Heart right ventricle (tissue), 16 donors: Measurements from ENCODE around the gene TNNT3. TPM values are rescaled to one million over a fixed set of nuclear protein-coding genes. Genes with fewer than 3 reads are reported as not detected.

Source experiments
- ATAC-seq, 8 donors: fragments of 200-7000 bp; cut with Tn5 transposase; one replicate each; pipeline ENCODE4 v1.9.1; 2020; ENCODE audit warnings: mild to moderate bottlenecking in 8 of 8, moderate library complexity in 8 of 8, moderate number of reproducible peaks in 1 of 8
- DNase-seq, 2 donors: peaks; one replicate each; pipeline ENCODE4 v3.0.0-alpha.2; 2020
- H3K27ac ChIP-seq, 10 donors: fragments of 200-600 bp; sonication (generic) in 2 of 10; one replicate each; pipeline versions ENCODE4 v1.5.0 to v1.8.0; 2020 to 2022; ENCODE audit warnings: mild to moderate bottlenecking in 3 of 10
- H3K27me3 ChIP-seq, 7 donors: fragments of 200-600 bp; one replicate each; pipeline ENCODE4 v1.8.0; 2021 to 2022; ENCODE audit warnings: mild to moderate bottlenecking in 2 of 7
- H3K36me3 ChIP-seq, 9 donors: fragments of 200-600 bp; sonication (generic) in 1 of 9; one replicate each; pipeline versions ENCODE4 v1.5.0 to v1.8.0; 2020 to 2022; ENCODE audit warnings: mild to moderate bottlenecking in 2 of 9
- H3K4me1 ChIP-seq, 9 donors: fragments of 200-600 bp; sonication (generic) in 1 of 9; one replicate each; pipeline versions ENCODE4 v1.5.0 to v1.8.0; 2020 to 2022; ENCODE audit warnings: mild to moderate bottlenecking in 4 of 9
- H3K4me3 ChIP-seq, 10 donors: fragments of 200-600 bp; sonication (generic) in 2 of 10; one replicate each; pipeline versions ENCODE4 v1.5.0 to v1.8.0; 2020 to 2022; ENCODE audit warnings: mild to moderate bottlenecking in 7 of 10, moderate library complexity in 2 of 10
- H3K9me3 ChIP-seq, 11 donors: fragments of 200-600 bp in 10 of 11; sonication (generic) in 2 of 11; one replicate each; pipeline versions ENCODE4 v1.5.0 to v1.8.0; 2013 to 2022; ENCODE audit warnings: mild to moderate bottlenecking in 2 of 11, control low read depth in 1 of 11, moderate library complexity in 1 of 11
- CTCF ChIP-seq, 9 donors: fragments of 200-600 bp; sonication (generic) in 2 of 9; IDR thresholded peaks; one replicate each; pipeline versions ENCODE4 v1.5.0 to v1.8.0; 2021 to 2022; ENCODE audit warnings: antibody characterized with exemption in 9 of 9, mild to moderate bottlenecking in 5 of 9, moderate library complexity in 1 of 9
- WGBS, 2 donors: extraction: QIAGEN DNeasy Blood & Tissue Kit; methylation state at CpG; one replicate each; pipeline ENCODE4 v1.1.7; 2013; ENCODE audit warnings: inconsistent platforms in 1 of 2; 5-methylcytosine and 5-hydroxymethylcytosine counted together
- intact Hi-C, 10 donors: fragments of 100-400 bp; cut with DNase I; formaldehyde crosslinking; loops; one replicate each; pipeline versions ENCODE4 v1.11.1 to v1.14.2; 2022
- polyA plus RNA-seq, 2 donors: library from polyadenylated mRNA; stranded (reverse); fragments of 200-250 nt; gene quantifications; one replicate each; pipeline ENCODE4 v1.2.3, GENCODE V29; 2013
- total RNA-seq, 10 donors: library from RNA; stranded (reverse); fragmentation: NEBNext Ultra II Directional in 3 of 10; extraction: Animal tissue kit (Norgen Biotek cat#: 25700) in 3 of 10; gene quantifications; one replicate each; pipeline versions ENCODE4 v1.2.1 to v1.2.4, GENCODE V29; 2021 to 2023
- donor health status: Arrhythmogenic right ventricular cardiomyopathy.
- donor health status: ischemic (EF 13 %, LVEDD 7.1; RV severe dilation, severe dysfunction).
- donor health status: healthy with polysubstance abuse.
- donor health status: DM: no; HTN: yes; CAD: no.
- donor health status: DM: no; HTN: no; CAD: no.
- donor health status: ischemic (EF 25% LVEDD 6.9; RV normal size, moderate dysfunction).
- donor health status: ischemic (EF 25% LVEDD 5.7; RV mildly dilated, moderate dysfunction).
- donor health status: healthy.
- donor health status: DM: yes; HTN: yes; CAD: no.
- donor health status: Ischemic cardiomyopathy.
- donor health status: ischemic (EF 35%, LVEDD 5.7; RV mildly dilated, moderate dysfunction).
- donor health status: nonischemic (EF 11% LVEDD 7.7; RV severe dilation, severe dysfunction).
- donor health status: DM: yes; HTN: yes; CAD: no.
- donor health status: PGD.
- donor health status: ischemic (EF 29% LVEDD 5.4; RV normal size, mild dysfunction).
- donor health status: nonischemic (EF 23%, LVEDD 6.1; RV moderate dilation, normal function).

Gene TNNT3
- total and polyA plus RNA-seq, 12 donors, result 12.5 to 49.9 (median 44.4) TPM

GRCh38 chr11:1964348-1964747, 44.8 kb downstream of the TNNT3 start:
- DNase-seq (no peak), ATAC-seq (peak in 1 of 8 donors; percentile 23)
- Histone ChIP-seq H3K9me3 (no peaks in the 10 kb centered on the region), H3K4me1 (no peaks in the 10 kb centered on the region), H3K27ac (no peak overlapping the region), H3K36me3 (no peaks in the 10 kb centered on the region), H3K4me3 (no peak overlapping the region), H3K27me3 (no peaks in the 10 kb centered on the region)
- no peak for TF ChIP-seq CTCF (IDR thresholded peaks at IDR 0.05)
- intact Hi-C loops, result no loop called here
- WGBS, 2 donors, result no CpG with 5 or more reads among the region's 17 CpGs

- Histone ChIP-seq H3K4me3 (no peak overlapping the region), H3K27me3 (no peaks in the 10 kb centered on the region), H3K27ac (no peak overlapping the region), H3K4me1 (no peaks in the 10 kb centered on the region), H3K36me3 (no peaks in the 10 kb centered on the region), H3K9me3 (no peaks in the 10 kb centered on the region)
- no CpG with 5 or more reads among the region's 20 CpGs for WGBS, 2 donors
- DNase-seq (peak in 1 of 2 donors; percentile 1), ATAC-seq (no peak)
- TF ChIP-seq CTCF (IDR thresholded peaks at IDR 0.05), result no peak
- intact Hi-C loops, result no loop called here
These were observed 45.5 kb downstream of the TNNT3 start for GRCh38 chr11:1964955-1965354.

DNA sequence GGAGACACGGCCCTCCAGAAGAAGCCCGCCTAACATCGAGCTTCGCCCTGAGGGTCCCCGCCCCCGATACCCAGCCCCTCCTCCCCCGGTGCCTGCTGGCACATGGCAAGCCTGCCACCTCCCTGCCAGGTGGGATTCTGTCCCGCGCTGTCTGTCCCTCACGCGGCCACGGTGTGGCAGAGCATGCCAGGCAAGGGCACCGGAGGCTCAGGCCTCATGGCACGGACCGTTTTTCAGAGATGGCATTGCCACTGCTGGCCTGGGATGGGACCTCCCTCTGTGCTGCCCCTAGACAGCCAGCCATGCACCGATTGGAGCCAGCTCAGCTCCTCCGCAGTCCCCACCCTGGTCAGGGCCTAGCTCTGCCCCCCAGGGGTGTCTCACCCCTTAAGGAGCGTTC, 47.0 kb downstream of the TNNT3 start:
- H3K4me3 ChIP-seq, result no peak overlapping the region
- DNase-seq (peak in 1 of 2 donors; percentile 9), ATAC-seq (peak in 3 of 8 donors; percentile 27 to 46 (median 36))
- no peaks in the 10 kb centered on the region for H3K27me3 ChIP-seq
- 80 to 97% methylated on average over 2 to 6 of the region's 18 CpGs for WGBS, 2 donors
- no peaks in the 10 kb centered on the region for H3K4me1 ChIP-seq
- peak in 2 of 9 donors; percentile 6 to 12 for TF ChIP-seq CTCF (IDR thresholded peaks at IDR 0.05)
- no peaks in the 10 kb centered on the region for H3K36me3 ChIP-seq
- no peaks in the 10 kb centered on the region for H3K9me3 ChIP-seq
- H3K27ac ChIP-seq, result no peak overlapping the region
- intact Hi-C loops, result no loop called here

GRCh38 chr11:1967641-1968225, 48.2 kb downstream of the TNNT3 start:
- TF ChIP-seq CTCF (IDR thresholded peaks at IDR 0.05), result no peak
- intact Hi-C loops, result no loop called here
- Histone ChIP-seq H3K27me3 (no peaks in the 10 kb centered on the region), H3K36me3 (no peaks in the 10 kb centered on the region), H3K4me1 (no peaks in the 10 kb centered on the region), H3K4me3 (no peak overlapping the region), H3K9me3 (no peaks in the 10 kb centered on the region), H3K27ac (no peak overlapping the region)
- ATAC-seq, result peak in 7 of 8 donors; percentile 5 to 71 (median 54)
- 7% methylated on average over 3 of the region's 21 CpGs; no CpG with 5 or more reads in 1 of the 2 donors for WGBS, 2 donors
- DNase-seq, result peak in 1 of 2 donors; percentile 11
